Measurements from ENCODE around the gene ATXN1.

Gene ATXN1

DNA sequence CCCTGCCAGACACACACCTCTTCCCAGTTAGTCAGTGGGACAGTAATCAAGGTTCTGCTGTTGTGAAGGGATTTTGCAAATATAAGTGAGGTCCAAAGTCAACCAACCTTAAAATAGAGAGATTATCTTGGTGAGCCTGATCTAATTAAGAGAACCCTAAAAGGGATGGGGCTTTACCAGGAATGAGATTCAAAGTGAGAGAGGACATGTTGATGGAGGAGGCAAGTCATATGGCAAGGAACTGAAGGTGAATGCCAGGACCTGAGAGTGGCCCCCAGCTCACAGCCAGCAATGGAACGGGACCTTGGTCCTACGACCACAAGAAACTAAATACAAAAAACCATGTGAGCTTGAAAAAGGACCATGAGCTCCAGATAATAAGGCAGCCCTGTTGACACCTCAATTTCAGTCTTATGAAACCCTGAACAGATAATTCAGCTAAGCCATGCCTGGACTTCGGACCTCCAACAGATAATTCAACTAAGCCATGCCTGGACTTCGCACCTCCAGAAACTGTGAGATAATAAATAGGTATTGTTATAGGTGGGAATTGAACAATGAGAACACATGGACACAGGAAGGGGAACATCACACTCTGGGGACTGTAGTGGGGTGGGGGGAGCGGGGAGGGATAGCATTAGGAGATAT, 269.5 kb downstream of the ATXN1 start:
- TF ChIP-seq, protein P1, sequence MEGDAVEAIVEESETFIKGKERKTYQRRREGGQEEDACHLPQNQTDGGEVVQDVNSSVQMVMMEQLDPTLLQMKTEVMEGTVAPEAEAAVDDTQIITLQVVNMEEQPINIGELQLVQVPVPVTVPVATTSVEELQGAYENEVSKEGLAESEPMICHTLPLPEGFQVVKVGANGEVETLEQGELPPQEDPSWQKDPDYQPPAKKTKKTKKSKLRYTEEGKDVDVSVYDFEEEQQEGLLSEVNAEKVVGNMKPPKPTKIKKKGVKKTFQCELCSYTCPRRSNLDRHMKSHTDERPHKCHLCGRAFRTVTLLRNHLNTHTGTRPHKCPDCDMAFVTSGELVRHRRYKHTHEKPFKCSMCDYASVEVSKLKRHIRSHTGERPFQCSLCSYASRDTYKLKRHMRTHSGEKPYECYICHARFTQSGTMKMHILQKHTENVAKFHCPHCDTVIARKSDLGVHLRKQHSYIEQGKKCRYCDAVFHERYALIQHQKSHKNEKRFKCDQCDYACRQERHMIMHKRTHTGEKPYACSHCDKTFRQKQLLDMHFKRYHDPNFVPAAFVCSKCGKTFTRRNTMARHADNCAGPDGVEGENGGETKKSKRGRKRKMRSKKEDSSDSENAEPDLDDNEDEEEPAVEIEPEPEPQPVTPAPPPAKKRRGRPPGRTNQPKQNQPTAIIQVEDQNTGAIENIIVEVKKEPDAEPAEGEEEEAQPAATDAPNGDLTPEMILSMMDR (conservative IDR thresholded peaks at IDR 0.05; ENCODE audit: low read length) = no peak
- TF ChIP-seq EZH2phosphoT487 (IDR thresholded peaks at IDR 0.05; ENCODE audit: borderline replicate concordance) = no peak
- Histone ChIP-seq H3K9me3 (ENCODE audit: insufficient read depth, low read depth, low read length) (no peaks in the 10 kb centered on the region), H3K27me3 (ENCODE audit: insufficient read depth, low read length, poor library complexity, severe bottlenecking) (no peaks in the 10 kb centered on the region), H3K9me2 (replicated peaks; ENCODE audit: low read depth, low read length) (no peaks in the 10 kb centered on the region), H3K4me3 (ENCODE audit: low read length, poor library complexity, severe bottlenecking) (no peak overlapping the region), H3K4me2 (ENCODE audit: low read depth, low read length, poor library complexity, severe bottlenecking) (no peak overlapping the region), H3F3A (ENCODE audit: low read depth) (0 out of 2 replicates have a peak, but pooled peaks cover 6% of the 10 kb centered on the region), H3K79me2 (ENCODE audit: insufficient read depth, low read length) (no peaks in the 10 kb centered on the region), H3K9ac (ENCODE audit: low read depth, low read length, poor library complexity, severe bottlenecking) (no peak overlapping the region), H3K4me1 (ENCODE audit: insufficient read depth, low read length, poor library complexity, severe bottlenecking) (peaks cover 30% of the 10 kb centered on the region), H3K36me3 (ENCODE audit: insufficient read depth, low read length) (no peaks in the 10 kb centered on the region), H4K20me1 (ENCODE audit: insufficient read depth, low read length, poor library complexity, severe bottlenecking) (peaks cover 4% of the 10 kb centered on the region), H2AFZ (ENCODE audit: low read length) (no peak overlapping the region)

DNA sequence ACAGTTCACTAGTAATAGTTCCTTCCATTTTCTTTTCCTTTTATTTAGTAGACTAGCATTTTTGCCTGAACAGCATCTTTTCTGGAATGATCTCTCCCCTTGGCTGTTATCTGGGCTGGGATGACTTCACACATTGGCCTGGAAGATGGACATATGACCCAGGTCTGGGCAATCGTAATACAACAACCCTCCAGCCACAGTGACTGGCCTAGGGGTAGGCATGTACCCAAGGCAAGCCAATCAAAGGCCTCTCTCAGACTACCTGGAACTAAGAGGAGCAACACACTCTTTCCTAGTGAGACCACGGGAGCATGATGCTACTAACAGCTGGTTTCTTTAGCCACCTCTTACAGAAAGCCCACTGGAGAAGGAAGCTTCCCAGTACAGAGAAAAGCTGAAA, 270.6 kb downstream of the ATXN1 start:
- Histone ChIP-seq H4K20me1 (ENCODE audit: insufficient read depth, low read length, poor library complexity, severe bottlenecking) (peaks cover 4% of the 10 kb centered on the region), H3K36me3 (ENCODE audit: insufficient read depth, low read length) (peaks cover 3% of the 10 kb centered on the region; the same call in 1 of the 2 replicates), H3K9ac (ENCODE audit: low read depth, low read length, poor library complexity, severe bottlenecking) (no peak overlapping the region), H3K27me3 (ENCODE audit: insufficient read depth, low read length, poor library complexity, severe bottlenecking) (no peaks in the 10 kb centered on the region), H3K4me3 (ENCODE audit: low read length, poor library complexity, severe bottlenecking) (no peak overlapping the region), H3K4me2 (ENCODE audit: low read depth, low read length, poor library complexity, severe bottlenecking) (no peak overlapping the region), H3K9me3 (ENCODE audit: insufficient read depth, low read depth, low read length) (no peaks in the 10 kb centered on the region), H3F3A (ENCODE audit: low read depth) (0 out of 2 replicates have a peak, but pooled peaks cover 6% of the 10 kb centered on the region), H3K79me2 (ENCODE audit: insufficient read depth, low read length) (no peaks in the 10 kb centered on the region), H3K9me2 (replicated peaks; ENCODE audit: low read depth, low read length) (no peaks in the 10 kb centered on the region), H3K4me1 (ENCODE audit: insufficient read depth, low read length, poor library complexity, severe bottlenecking) (peaks cover 20% of the 10 kb centered on the region), H2AFZ (ENCODE audit: low read length) (no peak overlapping the region)
- TF ChIP-seq EZH2phosphoT487 (IDR thresholded peaks at IDR 0.05; ENCODE audit: borderline replicate concordance) = no peak
- TF ChIP-seq, protein P1 (conservative IDR thresholded peaks at IDR 0.05; ENCODE audit: low read length) = no peak

DNA sequence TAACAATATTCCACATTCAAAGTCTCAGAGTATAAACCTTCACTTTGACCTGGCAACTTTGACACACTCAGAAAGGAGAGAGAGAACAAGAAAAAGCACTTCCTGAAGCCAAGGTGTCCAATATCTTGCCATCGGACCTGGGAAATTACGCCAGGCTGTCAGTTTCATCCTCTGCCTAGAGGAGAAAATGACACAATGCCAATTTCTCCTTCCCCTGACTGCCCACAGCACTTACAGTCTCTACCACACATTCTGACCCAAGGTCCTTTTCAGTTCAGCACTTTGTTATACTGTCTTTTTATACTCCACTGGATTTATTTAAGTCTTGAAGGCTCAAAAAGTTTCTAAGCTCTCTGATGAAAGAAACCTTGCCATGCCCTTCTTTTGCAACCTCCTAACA, 272.4 kb downstream of the ATXN1 start:
- no peaks in the 10 kb centered on the region for H3K9me3 ChIP-seq (ENCODE audit: insufficient read depth, low read depth, low read length)
- H3K9me2 ChIP-seq (replicated peaks; ENCODE audit: low read depth, low read length) = no peaks in the 10 kb centered on the region
- no peaks in the 10 kb centered on the region for H3K79me2 ChIP-seq (ENCODE audit: insufficient read depth, low read length)

More for the DNA sequence above, 272.4 kb downstream of the ATXN1 start:
- H3K27me3 ChIP-seq (ENCODE audit: insufficient read depth, low read length, poor library complexity, severe bottlenecking) = no peaks in the 10 kb centered on the region
- H3K4me3 ChIP-seq (ENCODE audit: low read length, poor library complexity, severe bottlenecking) = no peak overlapping the region
- H3K4me1 ChIP-seq (ENCODE audit: insufficient read depth, low read length, poor library complexity, severe bottlenecking) = peaks cover 8% of the 10 kb centered on the region
- TF ChIP-seq, protein P1 (conservative IDR thresholded peaks at IDR 0.05; ENCODE audit: low read length) = no peak
- no peak for TF ChIP-seq EZH2phosphoT487 (IDR thresholded peaks at IDR 0.05; ENCODE audit: borderline replicate concordance)
- no peak overlapping the region for H3K9ac ChIP-seq (ENCODE audit: low read depth, low read length, poor library complexity, severe bottlenecking)
- H3K4me2 ChIP-seq (ENCODE audit: low read depth, low read length, poor library complexity, severe bottlenecking) = no peak overlapping the region
- H4K20me1 ChIP-seq (ENCODE audit: insufficient read depth, low read length, poor library complexity, severe bottlenecking) = peaks cover 4% of the 10 kb centered on the region
- peaks cover 7% of the 10 kb centered on the region; the same call in 1 of the 2 replicates for H3K36me3 ChIP-seq (ENCODE audit: insufficient read depth, low read length)
- no peak overlapping the region for H2AFZ ChIP-seq (ENCODE audit: low read length)
- H3F3A ChIP-seq (ENCODE audit: low read depth) = no peaks in the 10 kb centered on the region

Data from Loucy (cell line).